DND-41 (cell line): ENCODE results near the gene TMED5.

Experiments
- ATAC-seq: fragments of 200-7000 bp; cut with Tn5 transposase; 3 replicates; pipeline ENCODE4 v1.9.1; 2021; ENCODE audit warnings: low read depth; ENCODE audit not compliant: insufficient read depth
- DNase-seq: peaks from one replicate; pipeline ENCODE4 v3.0.0-alpha.2; 2020
- H2AFZ ChIP-seq: 2 replicates; pipeline ENCODE4 v1.6.0; 2012; ENCODE audit warnings: low read depth, low read length
- H3K27ac ChIP-seq: 2 replicates; pipeline ENCODE4 v1.5.1; 2012; ENCODE audit warnings: low read length, inconsistent platforms
- H3K27me3 ChIP-seq: fragments of 200-600 bp; sonication (generic); 2 replicates; pipeline ENCODE4 v1.6.0; 2012; ENCODE audit warnings: low read length, mild to moderate bottlenecking, inconsistent platforms; ENCODE audit not compliant: insufficient read depth, poor library complexity
- H3K36me3 ChIP-seq: 2 replicates; pipeline ENCODE4 v1.5.1; 2012; ENCODE audit warnings: low read length, inconsistent platforms; ENCODE audit not compliant: insufficient read depth
- H3K4me1 ChIP-seq: 2 replicates; pipeline ENCODE4 v1.5.1; 2012; ENCODE audit warnings: mild to moderate bottlenecking, low read length; ENCODE audit not compliant: insufficient read depth
- H3K4me2 ChIP-seq: 2 replicates; pipeline ENCODE4 v1.6.0; 2012; ENCODE audit warnings: mild to moderate bottlenecking, moderate library complexity, low read length, inconsistent platforms; ENCODE audit not compliant: insufficient read depth
- H3K4me3 ChIP-seq, 2 experiments: fragments of 200-600 bp in 1 of 2; shearing (Covaris generic) in 1 of 2; 2 replicates each; pipeline ENCODE4 v1.5.1; 2012 to 2016; ENCODE audit warnings: inconsistent platforms in 2 of 2, low read length in 2 of 2, mild to moderate bottlenecking in 2 of 2, low read depth in 1 of 2, moderate library complexity in 1 of 2
- H3K79me2 ChIP-seq: 2 replicates; pipeline ENCODE4 v1.6.0; 2012; ENCODE audit warnings: low read length, inconsistent platforms; ENCODE audit not compliant: insufficient read depth
- H3K9ac ChIP-seq: 2 replicates; pipeline ENCODE4 v1.6.0; 2012; ENCODE audit warnings: low read depth, mild to moderate bottlenecking, inconsistent platforms, low read length, moderate library complexity
- H3K9me3 ChIP-seq: 2 replicates; pipeline ENCODE4 v1.5.1; 2012; ENCODE audit warnings: low read length, moderate library complexity, mild to moderate bottlenecking, inconsistent platforms; ENCODE audit not compliant: insufficient read depth, severe bottlenecking
- H4K20me1 ChIP-seq: 2 replicates; pipeline ENCODE4 v1.6.0; 2012; ENCODE audit warnings: low read length; ENCODE audit not compliant: insufficient read depth
- CTCF ChIP-seq: IDR thresholded peaks from 2 replicates; pipeline ENCODE4 v1.5.1; 2012; ENCODE audit warnings: borderline replicate concordance, low read length, moderate library complexity, mild to moderate bottlenecking; ENCODE audit not compliant: poor library complexity, severe bottlenecking; ENCODE audit errors: extremely low read depth
- EZH2 ChIP-seq: IDR thresholded peaks from 3 replicates; pipeline ENCODE4 v1.6.1; 2012; ENCODE audit warnings: borderline replicate concordance, low read depth, mild to moderate bottlenecking, moderate library complexity, low read length, inconsistent platforms; ENCODE audit not compliant: severe bottlenecking

Gene TMED5

GRCh38 chr1:93159337-93159736, 20.9 kb downstream of the TMED5 start:
- peaks cover 56% of the 10 kb centered on the region for H3K36me3 ChIP-seq
- no peak overlapping the region for H2AFZ ChIP-seq
- DNase-seq (no peak), ATAC-seq (no peak)
- H4K20me1 ChIP-seq: peaks cover 12% of the 10 kb centered on the region; the same call in 1 of the 2 replicates
- no peak overlapping the region for H3K27ac ChIP-seq
- H3K27me3 ChIP-seq: no peaks in the 10 kb centered on the region
- no peak overlapping the region for H3K4me2 ChIP-seq
- peaks cover 88% of the 10 kb centered on the region for H3K79me2 ChIP-seq
- H3K4me1 ChIP-seq: peaks cover 4% of the 10 kb centered on the region; the same call in 1 of the 2 replicates
- H3K9me3 ChIP-seq: no peaks in the 10 kb centered on the region
- TF ChIP-seq EZH2: no peak
- TF ChIP-seq CTCF: no peak
- no peak overlapping the region for H3K4me3 ChIP-seq
- no peak overlapping the region for H3K9ac ChIP-seq

- no peak overlapping the region for H3K27ac ChIP-seq
- no peak for DNase-seq
- no peak overlapping the region for H3K9ac ChIP-seq
- H2AFZ ChIP-seq: no peak overlapping the region
- H3K4me2 ChIP-seq: no peak overlapping the region
- peak; percentile 24; the same call in 1 of the 3 replicates for ATAC-seq
- H3K27me3 ChIP-seq: no peaks in the 10 kb centered on the region
- H3K4me3 ChIP-seq: no peak overlapping the region
- peaks cover 4% of the 10 kb centered on the region; the same call in 1 of the 2 replicates for H3K4me1 ChIP-seq
- peaks cover 62% of the 10 kb centered on the region for H3K79me2 ChIP-seq
- no peak for TF ChIP-seq EZH2
- H3K36me3 ChIP-seq: peaks cover 85% of the 10 kb centered on the region
- peaks cover 4% of the 10 kb centered on the region; the same call in 1 of the 2 replicates for H4K20me1 ChIP-seq
- no peaks in the 10 kb centered on the region for H3K9me3 ChIP-seq
These were observed 24.9 kb downstream of the TMED5 start for GRCh38 chr1:93155335-93155734.

GRCh38 chr1:93154898-93155297, 25.3 kb downstream of the TMED5 start:
- H4K20me1 ChIP-seq: peaks cover 4% of the 10 kb centered on the region; the same call in 1 of the 2 replicates
- 0 out of 2 replicates have a peak overlapping the region, but pooled peaks have one; percentile 49 for H3K27ac ChIP-seq
- H3K9me3 ChIP-seq: no peaks in the 10 kb centered on the region
- H2AFZ ChIP-seq: no peak overlapping the region
- ATAC-seq (no peak; the same call in 2 of the 3 replicates), DNase-seq (no peak)
- H3K36me3 ChIP-seq: peaks cover 85% of the 10 kb centered on the region
- H3K27me3 ChIP-seq: no peaks in the 10 kb centered on the region
- no peak for TF ChIP-seq EZH2
- no peak for TF ChIP-seq CTCF
- peaks cover 4% of the 10 kb centered on the region; the same call in 1 of the 2 replicates for H3K4me1 ChIP-seq
- no peak overlapping the region for H3K4me3 ChIP-seq
- H3K79me2 ChIP-seq: peaks cover 58% of the 10 kb centered on the region
- no peak overlapping the region for H3K9ac ChIP-seq
- no peak overlapping the region for H3K4me2 ChIP-seq

GRCh38 chr1:93152835-93153234, 27.4 kb downstream of the TMED5 start:
- H3K9ac ChIP-seq: no peak overlapping the region
- H2AFZ ChIP-seq: no peak overlapping the region
- peaks cover 4% of the 10 kb centered on the region; the same call in 1 of the 2 replicates for H3K4me1 ChIP-seq
- H3K27ac ChIP-seq: no peak overlapping the region
- H3K36me3 ChIP-seq: peaks cover 87% of the 10 kb centered on the region
- no peaks in the 10 kb centered on the region for H3K27me3 ChIP-seq
- H3K79me2 ChIP-seq: peaks cover 40% of the 10 kb centered on the region
- H3K9me3 ChIP-seq: no peaks in the 10 kb centered on the region
- no peak for TF ChIP-seq EZH2
- TF ChIP-seq CTCF: no peak
- ATAC-seq (no peak), DNase-seq (no peak)
- peaks cover 3% of the 10 kb centered on the region; the same call in 1 of the 2 replicates for H4K20me1 ChIP-seq
- H3K4me2 ChIP-seq: no peak overlapping the region
- H3K4me3 ChIP-seq: no peak overlapping the region
